GM12865 (cell line): Measurements from ENCODE around the gene PSMB9.
"Not testable (repeated sequence)": the region's sequence is repeated elsewhere in the genome, so short reads cannot be mapped to it uniquely, and the experiment has no call there.

Experiments used
- DNase-seq: peaks from one replicate; pipeline ENCODE4 v3.0.0; 2010; ENCODE audit warnings: low read depth
- H3K4me3 ChIP-seq: 2 replicates; pipeline ENCODE4 v1.5.1; 2011; ENCODE audit warnings: mild to moderate bottlenecking, low read depth, low read length, control low read depth
- TF ChIP-seq, protein P1 (sequence below): IDR thresholded peaks from 2 replicates; pipeline ENCODE4 v1.5.1; 2011; ENCODE audit warnings: low read length, control low read depth, low read depth, inconsistent platforms; ENCODE audit not compliant: insufficient read depth; ENCODE audit errors: missing control alignments

Gene PSMB9

DNA sequence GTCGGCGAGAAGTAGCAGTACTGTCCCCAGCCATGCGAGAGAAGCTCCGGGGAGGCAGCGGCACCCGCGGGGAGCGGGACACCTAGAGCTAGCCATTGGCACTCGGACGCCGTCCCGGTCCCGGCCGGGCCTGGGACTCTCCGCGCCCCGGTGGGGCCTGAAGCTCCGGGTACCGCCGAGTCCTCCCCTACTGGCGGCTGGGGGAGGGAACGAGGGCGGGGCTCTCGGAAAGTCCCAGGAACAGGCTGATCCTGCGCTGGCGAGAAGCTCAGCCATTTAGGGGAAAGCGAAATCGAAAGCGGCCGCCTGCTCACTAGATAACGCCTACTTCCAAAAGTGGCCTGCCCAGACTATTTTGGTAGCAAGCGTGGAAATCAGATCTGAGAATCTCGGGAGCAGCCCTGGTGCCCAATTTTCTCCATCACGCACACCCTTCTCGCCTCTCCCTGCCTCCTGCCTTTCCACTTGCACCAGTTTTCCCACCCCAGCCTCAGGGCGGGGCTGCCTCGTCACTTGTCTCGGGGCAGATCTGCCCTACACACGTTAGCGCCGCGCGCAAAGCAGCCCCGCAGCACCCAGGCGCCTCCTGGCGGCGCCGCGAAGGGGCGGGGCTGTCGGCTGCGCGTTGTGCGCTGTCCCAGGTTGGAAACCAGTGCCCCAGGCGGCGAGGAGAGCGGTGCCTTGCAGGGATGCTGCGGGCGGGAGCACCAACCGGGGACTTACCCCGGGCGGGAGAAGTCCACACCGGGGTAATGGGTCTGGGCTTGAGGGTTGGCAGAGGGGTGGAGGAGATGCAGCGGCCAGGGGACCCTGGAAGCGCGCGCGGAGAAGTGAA, at the start of gene PSMB9, which contains the start of gene TAP1:
TSS of gene PSMB9 (plus strand) at position 652 of the 835 bp plus-strand sequence. CDS start at position 690, 38 bp downstream.
TSS of gene TAP1 (minus strand) at position 164 of the 835 bp plus-strand sequence. CDS start at position 96, 68 bp downstream.
- peak; percentile 97 for DNase-seq
- peak within 1 kb of the TSS; percentile 91 for H3K4me3 ChIP-seq
- TF ChIP-seq, protein P1, sequence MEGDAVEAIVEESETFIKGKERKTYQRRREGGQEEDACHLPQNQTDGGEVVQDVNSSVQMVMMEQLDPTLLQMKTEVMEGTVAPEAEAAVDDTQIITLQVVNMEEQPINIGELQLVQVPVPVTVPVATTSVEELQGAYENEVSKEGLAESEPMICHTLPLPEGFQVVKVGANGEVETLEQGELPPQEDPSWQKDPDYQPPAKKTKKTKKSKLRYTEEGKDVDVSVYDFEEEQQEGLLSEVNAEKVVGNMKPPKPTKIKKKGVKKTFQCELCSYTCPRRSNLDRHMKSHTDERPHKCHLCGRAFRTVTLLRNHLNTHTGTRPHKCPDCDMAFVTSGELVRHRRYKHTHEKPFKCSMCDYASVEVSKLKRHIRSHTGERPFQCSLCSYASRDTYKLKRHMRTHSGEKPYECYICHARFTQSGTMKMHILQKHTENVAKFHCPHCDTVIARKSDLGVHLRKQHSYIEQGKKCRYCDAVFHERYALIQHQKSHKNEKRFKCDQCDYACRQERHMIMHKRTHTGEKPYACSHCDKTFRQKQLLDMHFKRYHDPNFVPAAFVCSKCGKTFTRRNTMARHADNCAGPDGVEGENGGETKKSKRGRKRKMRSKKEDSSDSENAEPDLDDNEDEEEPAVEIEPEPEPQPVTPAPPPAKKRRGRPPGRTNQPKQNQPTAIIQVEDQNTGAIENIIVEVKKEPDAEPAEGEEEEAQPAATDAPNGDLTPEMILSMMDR = peak; percentile 86

DNA sequence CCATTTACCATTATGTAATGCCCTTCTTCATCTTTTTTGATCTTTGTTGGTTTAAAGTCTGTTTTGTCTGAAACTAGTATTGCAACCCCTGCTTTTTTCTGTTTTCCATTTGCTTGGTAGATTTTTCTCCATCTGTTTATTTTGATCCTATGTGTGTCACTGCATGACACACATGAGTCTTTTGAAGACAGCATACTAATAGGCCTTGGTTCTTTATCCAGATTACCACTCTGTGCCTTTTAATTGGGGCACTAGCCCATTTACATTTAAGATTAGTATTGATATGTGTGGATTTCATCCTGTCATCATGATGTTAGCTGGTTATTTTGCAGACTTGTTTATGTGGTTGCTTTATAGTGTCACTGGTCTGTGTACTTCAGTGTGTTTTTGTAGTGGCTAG, 48.6 kb upstream of the PSMB9 start:
- not testable (repeated sequence) for H3K4me3 ChIP-seq, DNase-seq

DNA sequence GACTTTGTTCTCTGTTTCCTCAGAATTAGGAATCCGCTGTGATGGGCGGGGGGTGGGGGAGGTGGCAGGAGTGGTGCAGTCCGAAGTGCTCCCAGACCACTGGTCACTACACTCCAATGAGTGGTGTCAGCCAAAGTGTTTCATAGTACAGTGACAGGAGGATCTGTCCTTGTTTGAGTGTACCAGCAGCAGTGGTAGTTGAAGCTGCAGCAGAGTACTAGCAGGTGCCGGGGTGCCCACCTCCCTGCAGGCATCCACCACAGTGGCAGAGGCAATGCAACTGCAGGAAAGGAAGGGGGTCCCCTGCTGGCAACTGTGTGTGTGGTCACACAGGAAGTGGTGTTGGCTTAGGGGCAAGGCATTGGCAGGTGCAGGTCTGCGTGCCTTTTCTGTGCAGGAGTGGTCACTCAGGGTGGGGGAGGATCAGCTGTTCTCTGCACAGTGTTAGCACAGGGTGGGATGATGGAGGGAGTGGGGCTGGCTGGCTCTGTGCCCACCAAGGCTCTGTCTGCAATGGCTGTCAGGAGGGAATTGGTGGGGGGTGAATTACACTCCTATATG, 46.9 kb upstream of the PSMB9 start:
- no peak for DNase-seq
- TF ChIP-seq, protein P1 = peak; percentile 3
- H3K4me3 ChIP-seq = no peak overlapping the region

DNA sequence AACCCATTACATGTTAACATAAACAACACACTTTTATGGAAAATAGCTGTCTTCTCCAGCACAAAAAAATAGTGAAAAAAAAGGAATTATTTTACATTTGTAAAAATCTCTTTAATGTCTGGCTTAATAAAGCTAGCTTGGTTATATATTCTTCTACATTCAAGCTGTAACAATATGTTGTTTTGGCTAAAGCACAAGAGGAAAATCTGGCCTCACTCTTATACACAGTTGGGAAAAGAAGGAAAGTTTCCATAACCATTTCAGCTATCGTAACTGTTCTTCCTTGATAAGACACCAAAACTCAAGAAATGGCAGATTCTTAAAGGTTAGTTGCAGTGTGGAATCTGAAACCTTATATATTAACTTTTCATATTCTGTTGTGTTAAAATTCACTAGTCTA, 44.8 kb upstream of the PSMB9 start:
- TF ChIP-seq, protein P1 = no peak
- no peak overlapping the region for H3K4me3 ChIP-seq
- no peak for DNase-seq

DNA sequence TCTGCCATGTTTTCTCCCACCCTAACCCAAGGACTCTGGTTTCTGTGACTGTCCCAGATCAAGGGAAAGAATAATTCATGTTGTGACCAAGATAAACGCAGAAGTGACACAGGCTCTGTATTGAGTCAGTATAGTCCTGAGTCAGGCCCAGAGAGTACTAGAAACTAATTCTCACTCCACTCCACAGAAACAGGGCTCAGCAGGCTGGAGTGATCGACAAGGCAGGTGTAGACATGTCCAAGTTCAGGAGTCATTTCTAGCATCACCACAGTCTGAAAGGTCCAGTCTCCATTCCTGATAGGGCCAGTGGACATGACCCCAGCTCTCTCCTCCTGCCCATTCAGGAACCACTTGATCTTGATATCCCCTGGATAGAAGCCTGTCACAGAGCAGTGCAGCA, 39.8 kb upstream of the PSMB9 start:
- no peak overlapping the region for H3K4me3 ChIP-seq
- TF ChIP-seq, protein P1 = no peak
- peak; percentile 26 for DNase-seq

DNA sequence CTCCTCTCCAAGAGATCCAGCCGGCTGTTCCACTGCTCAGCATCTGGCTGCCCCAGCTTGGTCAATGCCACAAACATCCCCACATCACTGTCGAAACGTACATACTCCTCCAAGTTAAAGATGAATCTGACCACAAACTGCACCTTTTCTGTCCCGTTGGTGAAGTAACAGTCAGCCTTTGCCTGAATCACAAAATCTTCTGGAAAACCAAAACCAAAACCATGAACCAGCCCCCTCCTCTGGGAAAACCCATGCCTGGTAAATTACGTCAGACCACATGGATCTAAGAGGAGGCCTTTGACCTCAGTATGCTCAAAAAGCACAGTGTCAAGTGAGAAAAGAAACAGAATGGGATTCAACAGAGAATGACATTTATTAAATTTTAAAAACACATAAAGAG, 38.9 kb upstream of the PSMB9 start:
- TF ChIP-seq, protein P1 = no peak
- DNase-seq = peak; percentile 17
- peak overlapping the region; percentile 79 for H3K4me3 ChIP-seq

DNA sequence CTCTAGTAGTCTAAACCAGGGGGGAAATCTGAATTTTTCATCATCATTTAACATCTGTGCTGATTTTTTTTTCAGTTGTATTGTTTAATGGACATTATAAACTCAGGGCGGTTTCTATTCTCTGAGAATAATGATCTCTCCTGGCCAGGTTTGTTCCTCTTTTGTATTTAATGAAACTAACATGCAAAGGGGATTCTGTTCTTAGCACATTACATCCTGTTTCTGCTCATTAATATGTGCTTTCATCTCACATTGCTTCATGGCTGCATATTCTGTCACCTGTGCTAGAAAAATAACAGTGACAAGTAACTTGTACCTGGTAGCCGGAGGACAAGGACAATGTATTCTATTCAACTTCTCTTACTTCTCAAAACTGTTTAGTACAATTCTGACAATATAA, 38.0 kb upstream of the PSMB9 start:
- peak overlapping the region; percentile 79 for H3K4me3 ChIP-seq
- TF ChIP-seq, protein P1 = no peak
- peak; percentile 73 for DNase-seq
